Suprapubic skin (tissue), 4 donors: Measurements from ENCODE around the gene AFF1.

Experiments
- CTCF ChIP-seq, 2 donors: fragments of 200-600 bp in 1 of 2; fragments of 450-650 bp in 1 of 2; sonication (generic) in 1 of 2; IDR thresholded peaks; one replicate each; pipeline ENCODE4 v1.5.1; 2016 to 2019; ENCODE audit warnings: antibody characterized with exemption in 2 of 2, mild to moderate bottlenecking in 1 of 2, moderate library complexity in 1 of 2
- EP300 ChIP-seq: sonication (generic); formaldehyde crosslinking; IDR thresholded peaks from one replicate; pipeline ENCODE4 v1.6.1; 2017; ENCODE audit warnings: antibody characterized with exemption
- POLR2A ChIP-seq, 2 donors: fragments of 450-650 bp; IDR thresholded peaks; one replicate each; pipeline ENCODE4 v1.6.1; 2017; ENCODE audit warnings: antibody characterized with exemption in 2 of 2, mild to moderate bottlenecking in 2 of 2, moderate library complexity in 2 of 2
- POLR2AphosphoS5 ChIP-seq, 3 donors: sonication (generic); formaldehyde crosslinking; IDR thresholded peaks; one replicate each; pipeline ENCODE4 v1.6.1; 2017; ENCODE audit warnings: antibody characterized with exemption in 3 of 3

- no peak for TF ChIP-seq CTCF (IDR thresholded peaks at IDR 0.05)
- TF ChIP-seq POLR2AphosphoS5 (IDR thresholded peaks at IDR 0.05): no peak
- TF ChIP-seq POLR2A (IDR thresholded peaks at IDR 0.05): no peak
- no peak for TF ChIP-seq EP300
Measured at GRCh38 chr4:87079967-87080366, 145.2 kb downstream of the AFF1 start.
